ENCODE results near the gene MRM3. TPM values are rescaled to one million over a fixed set of nuclear protein-coding genes. Genes with fewer than 3 reads are reported as not detected.
"Not testable (repeated sequence)": the region's sequence is repeated elsewhere in the genome, so short reads cannot be mapped to it uniquely, and the experiment has no call there.

The MRM3 gene
- total and polyA plus RNA-seq, 2 donors (not counting 1 experiment from before 2014, with no cell fraction given), result 11.6 to 20.9 TPM

DNA sequence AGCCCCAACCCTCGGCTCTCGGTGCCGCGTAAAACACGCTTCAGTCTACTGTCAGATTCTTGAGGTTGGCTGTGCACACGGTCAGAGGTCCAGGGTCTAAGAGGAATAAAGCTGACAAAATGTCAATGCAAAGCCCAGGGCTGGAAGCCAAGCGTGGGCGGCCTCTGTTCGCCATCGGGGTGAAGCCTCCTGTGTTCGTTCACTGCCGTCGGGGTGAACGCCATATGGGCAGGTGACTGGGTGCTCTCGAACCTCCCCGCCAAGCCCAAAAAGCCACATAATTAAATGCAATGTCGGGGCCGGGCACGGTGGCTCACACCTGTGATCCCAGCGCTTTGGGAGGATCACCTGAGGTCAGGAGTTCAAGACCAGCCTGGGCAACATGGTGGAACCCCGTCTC is 44.6 kb downstream of the MRM3 start:
- TF ChIP-seq, protein P1, sequence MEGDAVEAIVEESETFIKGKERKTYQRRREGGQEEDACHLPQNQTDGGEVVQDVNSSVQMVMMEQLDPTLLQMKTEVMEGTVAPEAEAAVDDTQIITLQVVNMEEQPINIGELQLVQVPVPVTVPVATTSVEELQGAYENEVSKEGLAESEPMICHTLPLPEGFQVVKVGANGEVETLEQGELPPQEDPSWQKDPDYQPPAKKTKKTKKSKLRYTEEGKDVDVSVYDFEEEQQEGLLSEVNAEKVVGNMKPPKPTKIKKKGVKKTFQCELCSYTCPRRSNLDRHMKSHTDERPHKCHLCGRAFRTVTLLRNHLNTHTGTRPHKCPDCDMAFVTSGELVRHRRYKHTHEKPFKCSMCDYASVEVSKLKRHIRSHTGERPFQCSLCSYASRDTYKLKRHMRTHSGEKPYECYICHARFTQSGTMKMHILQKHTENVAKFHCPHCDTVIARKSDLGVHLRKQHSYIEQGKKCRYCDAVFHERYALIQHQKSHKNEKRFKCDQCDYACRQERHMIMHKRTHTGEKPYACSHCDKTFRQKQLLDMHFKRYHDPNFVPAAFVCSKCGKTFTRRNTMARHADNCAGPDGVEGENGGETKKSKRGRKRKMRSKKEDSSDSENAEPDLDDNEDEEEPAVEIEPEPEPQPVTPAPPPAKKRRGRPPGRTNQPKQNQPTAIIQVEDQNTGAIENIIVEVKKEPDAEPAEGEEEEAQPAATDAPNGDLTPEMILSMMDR (IDR thresholded peaks at IDR 0.05), result no peak
- TF ChIP-seq EZH2 (IDR thresholded peaks at IDR 0.05; ENCODE audit: borderline replicate concordance, insufficient read depth, low read depth, low read length, poor library complexity, severe bottlenecking), result no peak
- Histone ChIP-seq H3K4me3 (ENCODE audit: control extremely low read depth in 1 of 5, extremely low read depth in 1 of 5, insufficient read depth in 1 of 5, low read depth in 2 of 5, low read length in 4 of 5) (no peak overlapping the region), H3K4me2 (replicated peaks; ENCODE audit: low read depth, low read length, poor library complexity, severe bottlenecking) (no peak overlapping the region), H3K9ac (ENCODE audit: low read length) (no peak overlapping the region), H3K36me3 (replicated peaks in 1 of 2; ENCODE audit: control extremely low read depth in 1 of 2, control insufficient read depth in 1 of 2, extremely low read depth in 1 of 2, insufficient read depth in 2 of 2, low read length in 1 of 2) (no peaks in the 10 kb centered on the region), H3K79me2 (ENCODE audit: control insufficient read depth, insufficient read depth, low read length) (no peaks in the 10 kb centered on the region), H3K27me3 (replicated peaks in 1 of 4; ENCODE audit: control extremely low read depth in 1 of 4, control insufficient read depth in 3 of 4, insufficient read depth in 4 of 4, low read length in 3 of 4) (no peaks in the 10 kb centered on the region), H3K9me3 (ENCODE audit: control extremely low read depth in 1 of 3, control insufficient read depth in 2 of 3, insufficient read depth in 1 of 3, low read length in 2 of 3) (peaks cover 0 to 10% (median 0%) of the 10 kb centered on the region in 3 donors), H4K20me1 (ENCODE audit: control insufficient read depth, insufficient read depth, low read length, poor library complexity, severe bottlenecking) (no peaks in the 10 kb centered on the region), H3K27ac (ENCODE audit: low read length in 2 of 2) (no peak overlapping the region), H2AFZ (ENCODE audit: insufficient read depth, low read depth, low read length, poor library complexity, severe bottlenecking) (no peak overlapping the region), H3K4me1 (ENCODE audit: control insufficient read depth in 2 of 2, insufficient read depth in 2 of 2, low read length in 2 of 2) (no peaks in the 10 kb centered on the region)
- POLR2A ChIA-PET, result no interaction called here
- H3K27me3 Mint-ChIP-seq, result peaks cover 3% of the 10 kb centered on the region
- H3K27ac Mint-ChIP-seq, result no peak overlapping the region
- H3K4me3 Mint-ChIP-seq, result no peak overlapping the region
- DNase-seq, result no peak
- 94% methylated on average over 18 of the region's 21 CpGs for WGBS (ENCODE audit: insufficient coverage)
- no peaks in the 10 kb centered on the region for H3K9me3 Mint-ChIP-seq (ENCODE audit: insufficient read depth)
- intact Hi-C loops (cut with micrococcal nuclease), result no loop called here
- no peak for ATAC-seq (ENCODE audit: low read depth)
- no peaks in the 10 kb centered on the region for H3K4me1 Mint-ChIP-seq
- CTCF ChIA-PET, result no interaction called here

DNA sequence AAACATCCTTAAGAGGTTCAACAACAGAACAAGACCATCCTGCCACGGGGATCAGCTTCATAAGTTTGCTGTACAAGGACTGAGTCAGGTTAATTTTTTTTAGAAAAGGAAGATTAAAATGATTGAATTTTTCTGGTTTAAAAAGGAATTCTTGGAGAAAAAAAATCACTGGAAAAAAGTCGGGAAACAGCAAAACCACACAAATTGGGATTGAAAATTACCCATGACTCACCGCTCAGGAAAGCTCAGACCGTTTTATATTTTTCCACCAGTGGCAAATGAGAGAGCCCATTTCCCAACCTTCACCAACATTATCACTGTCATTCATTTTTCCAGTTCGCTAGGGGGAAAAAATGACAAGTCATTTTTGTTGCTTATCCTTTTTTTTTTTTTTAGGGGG is 46.6 kb downstream of the MRM3 start:
- ATAC-seq (ENCODE audit: low read depth) (no peak), DNase-seq (no peak)
- ChIA-PET CTCF (no interaction called here), POLR2A (no interaction called here)
- Mint-ChIP-seq H3K9me3 (ENCODE audit: insufficient read depth) (no peaks in the 10 kb centered on the region), H3K27me3 (peaks cover 3% of the 10 kb centered on the region), H3K4me3 (no peak overlapping the region), H3K4me1 (no peaks in the 10 kb centered on the region), H3K27ac (no peak overlapping the region)
- Histone ChIP-seq H3K27ac (ENCODE audit: low read length in 2 of 2) (no peak overlapping the region), H3K79me2 (ENCODE audit: control insufficient read depth, insufficient read depth, low read length) (no peaks in the 10 kb centered on the region), H3K4me3 (ENCODE audit: control extremely low read depth in 1 of 5, extremely low read depth in 1 of 5, insufficient read depth in 1 of 5, low read depth in 2 of 5, low read length in 4 of 5) (no peak overlapping the region), H3K27me3 (replicated peaks in 1 of 4; ENCODE audit: control extremely low read depth in 1 of 4, control insufficient read depth in 3 of 4, insufficient read depth in 4 of 4, low read length in 3 of 4) (no peaks in the 10 kb centered on the region), H3K36me3 (replicated peaks in 1 of 2; ENCODE audit: control extremely low read depth in 1 of 2, control insufficient read depth in 1 of 2, extremely low read depth in 1 of 2, insufficient read depth in 2 of 2, low read length in 1 of 2) (no peaks in the 10 kb centered on the region), H3K9ac (ENCODE audit: low read length) (no peak overlapping the region), H4K20me1 (ENCODE audit: control insufficient read depth, insufficient read depth, low read length, poor library complexity, severe bottlenecking) (no peaks in the 10 kb centered on the region), H3K9me3 (ENCODE audit: control extremely low read depth in 1 of 3, control insufficient read depth in 2 of 3, insufficient read depth in 1 of 3, low read length in 2 of 3) (peaks cover 0 to 15% (median 0%) of the 10 kb centered on the region in 3 donors), H2AFZ (ENCODE audit: insufficient read depth, low read depth, low read length, poor library complexity, severe bottlenecking) (no peak overlapping the region), H3K4me2 (replicated peaks; ENCODE audit: low read depth, low read length, poor library complexity, severe bottlenecking) (no peak overlapping the region), H3K4me1 (ENCODE audit: control insufficient read depth in 2 of 2, insufficient read depth in 2 of 2, low read length in 2 of 2) (no peaks in the 10 kb centered on the region)
- 90% methylated on average over 2 of the region's 5 CpGs for WGBS (ENCODE audit: insufficient coverage)
- intact Hi-C loops (cut with micrococcal nuclease), result no loop called here
- TF ChIP-seq EZH2 (IDR thresholded peaks at IDR 0.05; ENCODE audit: borderline replicate concordance, insufficient read depth, low read depth, low read length, poor library complexity, severe bottlenecking), result no peak
- TF ChIP-seq, protein P1 (IDR thresholded peaks at IDR 0.05), result no peak

DNA sequence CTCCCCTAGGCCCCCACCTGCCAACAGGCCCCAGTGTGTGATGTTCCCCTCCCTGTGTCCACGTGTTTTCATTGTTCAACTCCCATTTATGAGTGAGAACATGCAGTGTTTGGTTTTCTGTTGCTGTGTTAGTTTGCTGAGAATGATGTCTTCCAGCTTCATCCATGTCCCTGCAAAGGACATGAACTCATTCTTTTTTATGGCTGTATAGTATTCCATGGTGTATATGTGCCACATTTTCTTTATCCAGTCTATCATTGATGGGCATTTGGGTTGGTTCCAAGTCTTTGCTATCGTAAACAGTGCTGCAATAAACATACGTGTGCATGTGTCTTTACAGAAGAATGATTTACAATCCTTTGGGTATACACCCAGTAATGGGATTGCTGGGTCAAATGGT is 47.5 kb downstream of the MRM3 start:
- not testable (repeated sequence) for H3K27ac Mint-ChIP-seq, H3K27me3 Mint-ChIP-seq

More for the DNA sequence above, 47.5 kb downstream of the MRM3 start:
- H3K9me3 ChIP-seq (ENCODE audit: control extremely low read depth in 1 of 3, control insufficient read depth in 2 of 3, insufficient read depth in 1 of 3, low read length in 2 of 3), result peaks cover 0 to 15% (median 0%) of the 10 kb centered on the region in 3 donors
- H3K4me1 ChIP-seq (ENCODE audit: control insufficient read depth in 2 of 2, insufficient read depth in 2 of 2, low read length in 2 of 2); H3K27ac ChIP-seq (ENCODE audit: low read length in 2 of 2); CTCF ChIA-PET; H3K4me2 ChIP-seq (replicated peaks; ENCODE audit: low read depth, low read length, poor library complexity, severe bottlenecking); H3K4me3 ChIP-seq (ENCODE audit: control extremely low read depth in 1 of 5, extremely low read depth in 1 of 5, insufficient read depth in 1 of 5, low read depth in 2 of 5, low read length in 4 of 5); H2AFZ ChIP-seq (ENCODE audit: insufficient read depth, low read depth, low read length, poor library complexity, severe bottlenecking); H3K79me2 ChIP-seq (ENCODE audit: control insufficient read depth, insufficient read depth, low read length); H3K9ac ChIP-seq (ENCODE audit: low read length); intact Hi-C loops (cut with micrococcal nuclease); POLR2A ChIA-PET; ATAC-seq (ENCODE audit: low read depth); H3K4me1 Mint-ChIP-seq; H3K9me3 Mint-ChIP-seq (ENCODE audit: insufficient read depth); H4K20me1 ChIP-seq (ENCODE audit: control insufficient read depth, insufficient read depth, low read length, poor library complexity, severe bottlenecking); H3K4me3 Mint-ChIP-seq; H3K36me3 ChIP-seq (replicated peaks in 1 of 2; ENCODE audit: control extremely low read depth in 1 of 2, control insufficient read depth in 1 of 2, extremely low read depth in 1 of 2, insufficient read depth in 2 of 2, low read length in 1 of 2); DNase-seq; H3K27me3 ChIP-seq (replicated peaks in 1 of 4; ENCODE audit: control extremely low read depth in 1 of 4, control insufficient read depth in 3 of 4, insufficient read depth in 4 of 4, low read length in 3 of 4): not testable (repeated sequence)
- WGBS (ENCODE audit: insufficient coverage), result no CpG with 5 or more reads among the region's 3 CpGs

All from B cell (primary cell).